ENCODE data around the gene RETSAT.

The RETSAT gene

DNA sequence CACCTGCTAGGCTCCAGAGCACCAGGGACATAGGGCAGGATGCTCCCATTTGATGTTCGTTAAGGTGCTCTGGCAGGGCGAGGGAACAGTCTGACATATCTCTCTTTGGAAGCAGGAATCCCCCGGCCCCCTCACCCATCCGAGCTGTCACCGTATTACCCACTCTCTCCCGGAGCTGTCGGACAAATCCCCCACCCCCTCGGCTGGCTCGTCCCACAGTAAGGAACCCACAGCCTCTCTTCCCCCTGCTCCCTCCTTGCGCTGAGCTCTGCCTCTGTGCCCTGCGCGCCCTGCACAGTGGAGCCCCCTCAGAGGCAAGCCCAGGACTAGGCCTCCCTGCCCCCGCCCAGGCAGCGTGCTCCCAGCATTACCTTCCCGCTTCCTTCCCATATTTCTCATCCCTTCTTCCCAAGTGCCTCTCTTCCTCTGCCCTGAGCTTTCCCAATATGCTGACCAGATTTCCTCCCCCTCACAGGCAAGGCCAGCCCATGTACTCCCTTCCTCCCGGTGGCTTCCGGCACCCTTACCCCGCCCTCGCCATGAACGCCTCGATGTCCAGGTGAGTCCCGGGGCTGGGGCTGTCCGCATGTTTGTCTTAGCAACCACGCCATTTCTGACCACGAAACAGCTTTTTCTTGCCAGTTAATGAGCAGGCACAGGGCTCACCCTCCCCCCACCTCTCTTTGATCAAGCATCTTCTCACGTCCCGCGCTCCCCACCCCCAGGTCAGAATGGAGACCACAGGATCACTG is 50.4 kb downstream of the RETSAT start:
- no peak for DNase-seq

- DNase-seq = no peak
These were observed 52.2 kb downstream of the RETSAT start for GRCh38 chr2:85302121-85302520.
